Right atrium auricular region (tissue), 2 donors: ENCODE results near the gene HABP4. TPM values are rescaled to one million over a fixed set of nuclear protein-coding genes. Genes with fewer than 3 reads are reported as not detected.

ENCODE experiments used
- DNase-seq: peaks from one replicate; pipeline ENCODE4 v3.0.0-alpha.2; 2019; ENCODE audit warnings: low spot score
- H3K27ac ChIP-seq, 2 donors: fragments of 200-600 bp; sonication (generic); 1 replicate in 1 of 2; 2 replicates in 1 of 2; pipeline ENCODE4 v1.5.1; 2016 to 2019
- H3K27me3 ChIP-seq, 2 donors: fragments of 200-600 bp; sonication (generic); one replicate each; pipeline versions ENCODE4 v1.5.1 to v1.6.0; 2017 to 2019
- H3K36me3 ChIP-seq: fragments of 200-600 bp; sonication (generic); one replicate; pipeline ENCODE4 v1.5.1; 2016
- H3K4me1 ChIP-seq, 2 donors: fragments of 200-600 bp; sonication (generic); one replicate each; pipeline versions ENCODE4 v1.5.1 to v1.6.0; 2017 to 2019
- H3K4me3 ChIP-seq, 2 donors: fragments of 200-600 bp; sonication (generic); 1 replicate in 1 of 2; 2 replicates in 1 of 2; pipeline ENCODE4 v1.5.1; 2017 to 2019; ENCODE audit warnings: mild to moderate bottlenecking in 1 of 2, moderate library complexity in 1 of 2
- H3K9me3 ChIP-seq, 2 donors: fragments of 200-600 bp; sonication (generic); one replicate each; pipeline ENCODE4 v1.5.1; 2019
- total RNA-seq, 2 donors: library from RNA; depleted of rRNA; stranded (reverse); fragments of >200 nt; gene quantifications; one replicate each; pipeline ENCODE4 v1.1.0, GENCODE V29; 2016
- TF ChIP-seq, protein P1 (sequence below), 2 donors: fragments of 200-600 bp; sonication (generic); IDR thresholded peaks; one replicate each; pipeline ENCODE4 v1.5.1; 2019; ENCODE audit warnings: antibody characterized with exemption in 2 of 2

Gene HABP4
- total RNA-seq, 2 donors from 2014 or later: 16.5 to 20.5 TPM

DNA sequence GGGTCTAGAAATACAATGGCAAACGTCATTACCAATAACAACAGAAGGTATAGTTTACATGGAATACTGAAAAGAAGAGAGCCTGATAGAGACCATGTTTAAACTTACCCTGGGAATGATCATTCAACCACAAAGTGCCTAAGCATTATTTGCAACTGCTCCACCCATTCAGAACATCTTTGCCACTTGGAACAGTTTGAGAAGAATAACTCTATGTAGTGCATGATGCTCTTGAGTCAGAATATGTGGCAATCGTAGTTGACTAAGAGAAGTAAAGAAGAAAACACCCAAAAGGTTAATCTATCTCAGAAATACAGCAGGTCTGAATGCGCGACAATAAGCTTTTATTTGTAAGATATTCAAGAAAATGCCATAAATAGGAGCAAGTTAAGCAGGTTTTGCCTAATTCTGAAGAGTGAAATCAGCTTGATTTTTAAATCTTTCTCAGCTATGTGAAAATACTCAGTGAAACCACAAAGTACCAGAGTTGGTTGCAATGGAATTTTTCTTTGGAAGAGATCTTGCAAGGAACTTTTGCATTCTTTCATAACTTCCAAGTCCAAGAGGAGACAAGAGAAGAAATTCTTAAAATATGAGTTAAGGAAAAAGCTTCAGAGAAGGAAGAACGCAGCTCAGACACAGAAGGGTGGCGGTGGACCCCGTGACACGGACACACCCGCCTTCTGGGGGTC lies 64.3 kb downstream of the HABP4 start:
- TF ChIP-seq, protein P1, sequence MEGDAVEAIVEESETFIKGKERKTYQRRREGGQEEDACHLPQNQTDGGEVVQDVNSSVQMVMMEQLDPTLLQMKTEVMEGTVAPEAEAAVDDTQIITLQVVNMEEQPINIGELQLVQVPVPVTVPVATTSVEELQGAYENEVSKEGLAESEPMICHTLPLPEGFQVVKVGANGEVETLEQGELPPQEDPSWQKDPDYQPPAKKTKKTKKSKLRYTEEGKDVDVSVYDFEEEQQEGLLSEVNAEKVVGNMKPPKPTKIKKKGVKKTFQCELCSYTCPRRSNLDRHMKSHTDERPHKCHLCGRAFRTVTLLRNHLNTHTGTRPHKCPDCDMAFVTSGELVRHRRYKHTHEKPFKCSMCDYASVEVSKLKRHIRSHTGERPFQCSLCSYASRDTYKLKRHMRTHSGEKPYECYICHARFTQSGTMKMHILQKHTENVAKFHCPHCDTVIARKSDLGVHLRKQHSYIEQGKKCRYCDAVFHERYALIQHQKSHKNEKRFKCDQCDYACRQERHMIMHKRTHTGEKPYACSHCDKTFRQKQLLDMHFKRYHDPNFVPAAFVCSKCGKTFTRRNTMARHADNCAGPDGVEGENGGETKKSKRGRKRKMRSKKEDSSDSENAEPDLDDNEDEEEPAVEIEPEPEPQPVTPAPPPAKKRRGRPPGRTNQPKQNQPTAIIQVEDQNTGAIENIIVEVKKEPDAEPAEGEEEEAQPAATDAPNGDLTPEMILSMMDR (IDR thresholded peaks at IDR 0.05): no peak
- DNase-seq: no peak
- no peak overlapping the region for H3K4me3 ChIP-seq
- no peaks in the 10 kb centered on the region for H3K27me3 ChIP-seq
- H3K9me3 ChIP-seq: no peaks in the 10 kb centered on the region
- peaks cover 0 to 16% of the 10 kb centered on the region in 2 donors for H3K4me1 ChIP-seq
- H3K27ac ChIP-seq: peak overlapping the region; percentile 56 to 79
- H3K36me3 ChIP-seq: no peaks in the 10 kb centered on the region

DNA sequence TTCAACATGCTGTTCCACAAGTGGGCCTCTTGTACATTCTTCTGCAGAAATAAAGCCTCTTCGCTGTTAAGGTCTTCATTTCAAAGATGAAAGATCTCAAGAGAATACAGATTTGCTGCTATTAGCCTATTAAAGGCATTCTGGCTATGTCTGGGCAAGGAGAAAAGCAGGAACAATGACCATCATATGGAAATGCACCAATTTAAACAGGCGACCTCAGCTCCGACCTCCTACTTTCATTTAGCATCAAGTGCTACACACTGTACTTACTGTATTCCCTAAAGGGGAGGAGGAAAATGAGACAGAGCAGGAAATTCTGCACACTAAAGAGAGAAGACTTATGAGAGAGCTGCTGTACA lies 64.8 kb downstream of the HABP4 start:
- Histone ChIP-seq H3K4me1 (peaks cover 0 to 16% of the 10 kb centered on the region in 2 donors), H3K4me3 (no peak overlapping the region), H3K27me3 (no peaks in the 10 kb centered on the region), H3K36me3 (no peaks in the 10 kb centered on the region), H3K9me3 (no peaks in the 10 kb centered on the region), H3K27ac (peak overlapping the region; percentile 56 to 79)
- TF ChIP-seq, protein P1 (IDR thresholded peaks at IDR 0.05): no peak
- DNase-seq: no peak

DNA sequence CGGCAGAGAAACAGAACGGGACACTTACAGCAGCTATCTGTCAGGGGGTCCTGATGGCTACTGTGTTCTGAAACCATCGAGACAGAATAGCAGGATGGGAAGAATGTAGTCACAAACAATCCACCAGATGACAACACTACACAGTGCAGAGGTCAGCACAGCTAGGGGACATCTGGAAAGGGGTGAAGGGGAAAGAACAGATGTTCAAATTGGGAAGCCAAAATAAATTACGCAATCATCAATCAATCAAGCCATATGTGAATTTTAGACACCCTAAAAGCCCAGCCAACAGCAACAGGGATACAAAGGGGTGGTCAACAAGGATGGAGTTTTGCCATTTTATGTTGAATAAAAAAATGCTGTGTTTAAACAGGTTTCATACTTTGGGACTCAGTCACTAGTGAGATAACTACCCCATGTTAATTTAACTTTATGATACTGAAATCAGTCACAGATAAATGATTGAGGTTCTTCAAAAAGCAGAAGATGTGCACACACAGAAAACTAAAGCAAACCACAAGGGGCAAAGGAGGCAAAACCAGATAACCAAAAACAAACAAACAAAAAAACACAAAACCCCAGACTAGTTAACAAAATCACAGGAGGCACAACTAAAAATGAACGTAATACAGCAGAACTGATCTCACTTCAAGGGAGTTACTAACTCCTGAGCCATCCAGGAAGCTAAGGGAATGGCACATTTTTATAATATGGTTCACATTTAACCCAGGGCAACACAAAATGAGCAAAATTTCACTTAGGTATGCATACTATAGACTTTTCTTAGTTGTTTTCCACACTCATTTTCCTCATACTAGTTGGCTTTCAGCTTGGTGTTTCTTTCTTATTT lies 65.9 kb downstream of the HABP4 start:
- Histone ChIP-seq H3K9me3 (no peaks in the 10 kb centered on the region), H3K4me1 (peaks cover 0 to 16% of the 10 kb centered on the region in 2 donors), H3K4me3 (no peak overlapping the region), H3K36me3 (no peaks in the 10 kb centered on the region), H3K27me3 (no peaks in the 10 kb centered on the region), H3K27ac (peak overlapping the region; percentile 56 to 79)
- TF ChIP-seq, protein P1 (IDR thresholded peaks at IDR 0.05): no peak
- no peak for DNase-seq

DNA sequence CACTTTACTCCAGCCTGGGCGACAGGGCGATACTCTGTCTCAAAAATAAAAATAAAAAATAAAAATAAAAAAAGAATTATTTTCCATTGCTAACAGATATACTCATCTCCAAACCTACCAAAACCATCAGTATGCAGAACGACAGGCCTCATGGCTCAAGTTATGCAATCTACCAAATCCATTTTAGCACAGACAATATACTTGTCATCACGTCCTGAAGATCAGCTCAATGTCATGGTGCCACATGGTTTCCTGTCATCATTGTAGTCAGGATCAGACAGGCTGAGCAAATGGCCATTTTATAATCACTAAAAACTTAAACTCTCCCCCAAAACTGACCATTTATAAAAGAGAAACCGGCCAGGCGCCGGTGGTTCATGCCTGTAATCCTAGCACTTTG lies 69.1 kb downstream of the HABP4 start:
- TF ChIP-seq, protein P1 (IDR thresholded peaks at IDR 0.05): no peak
- Histone ChIP-seq H3K9me3 (no peaks in the 10 kb centered on the region), H3K27me3 (no peaks in the 10 kb centered on the region), H3K4me3 (no peak overlapping the region), H3K4me1 (peaks cover 0 to 21% of the 10 kb centered on the region in 2 donors), H3K36me3 (no peaks in the 10 kb centered on the region), H3K27ac (no peak overlapping the region)
- DNase-seq: no peak

DNA sequence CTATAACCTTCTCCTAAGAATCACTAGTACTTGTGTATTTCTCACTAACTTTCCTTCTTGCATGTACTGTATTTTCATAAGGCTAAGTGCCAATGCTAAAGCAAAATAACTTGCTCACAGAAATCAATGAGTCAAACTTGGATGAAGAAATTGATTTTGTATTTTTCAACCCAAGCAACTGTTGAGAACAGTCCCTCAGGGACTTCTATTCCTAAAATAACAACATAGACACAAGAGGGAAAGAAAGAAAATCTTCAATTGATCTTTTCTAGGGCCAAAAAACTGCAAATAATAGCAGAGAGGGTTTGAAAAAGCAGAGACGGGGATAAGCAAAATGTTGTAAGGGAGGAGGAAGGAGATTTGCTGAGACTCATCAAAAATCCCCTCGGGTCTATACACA lies 69.8 kb downstream of the HABP4 start:
- DNase-seq: no peak
- Histone ChIP-seq H3K27ac (peak overlapping the region; percentile 46 to 60), H3K4me1 (peaks cover 0 to 21% of the 10 kb centered on the region in 2 donors), H3K4me3 (no peak overlapping the region), H3K27me3 (no peaks in the 10 kb centered on the region), H3K36me3 (no peaks in the 10 kb centered on the region), H3K9me3 (no peaks in the 10 kb centered on the region)
- TF ChIP-seq, protein P1 (IDR thresholded peaks at IDR 0.05): no peak
